ENCODE data around the gene CCDC167.
A peak's percentile ranks its signal among the peaks of the same experiment; 100 is the strongest.

Gene CCDC167

DNA sequence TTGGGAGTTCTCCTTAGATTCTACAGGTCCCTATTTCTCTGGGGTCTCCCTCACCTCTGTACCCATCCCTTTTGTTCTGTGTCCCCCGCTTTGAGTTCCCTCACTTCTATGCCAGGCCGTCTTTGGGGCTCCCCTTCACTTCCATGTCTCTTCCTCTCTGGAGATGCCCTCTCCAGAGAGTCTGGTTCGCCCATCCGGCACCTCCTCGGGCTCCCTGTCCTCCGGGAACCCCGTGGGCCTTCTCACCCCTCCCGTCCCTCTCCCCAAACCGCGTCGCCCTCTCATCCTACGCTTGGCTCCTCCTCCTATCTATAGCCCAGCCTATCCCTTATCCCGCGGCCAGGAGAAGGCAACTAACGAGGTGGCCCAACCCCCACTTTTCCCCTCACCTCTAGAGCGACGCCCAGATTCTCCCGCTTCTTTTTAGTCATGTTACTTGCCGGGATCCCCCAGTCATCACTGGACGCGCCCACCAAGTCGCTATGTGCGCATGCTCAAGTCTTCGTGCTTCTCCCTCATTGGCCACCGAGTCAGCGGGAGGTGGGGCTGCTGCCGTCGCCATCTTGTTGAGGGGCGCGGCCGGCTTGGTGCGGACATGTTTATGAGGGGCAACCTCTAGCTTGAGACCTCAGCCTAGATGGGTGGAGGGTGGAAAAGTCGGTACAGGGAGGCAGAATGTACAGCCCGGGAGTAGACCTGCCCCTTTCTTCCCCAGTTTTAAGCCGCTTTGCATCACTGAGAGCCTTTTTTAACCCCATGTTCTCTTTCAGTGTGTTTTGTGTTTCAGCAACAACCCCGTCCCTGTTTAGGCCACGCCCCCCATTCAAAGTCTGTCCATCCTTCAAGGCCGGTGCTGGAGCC, at the start of gene CCDC167:
CCDC167 (minus strand) TSS at position 461 of the 861 bp plus-strand sequence; CDS start at position 431, 30 bp downstream.
- DNase-seq: peak; percentile 98

GRCh38 chr6:37549154-37549553, 49.5 kb upstream of the CCDC167 start:
- DNase-seq: no peak

DNA sequence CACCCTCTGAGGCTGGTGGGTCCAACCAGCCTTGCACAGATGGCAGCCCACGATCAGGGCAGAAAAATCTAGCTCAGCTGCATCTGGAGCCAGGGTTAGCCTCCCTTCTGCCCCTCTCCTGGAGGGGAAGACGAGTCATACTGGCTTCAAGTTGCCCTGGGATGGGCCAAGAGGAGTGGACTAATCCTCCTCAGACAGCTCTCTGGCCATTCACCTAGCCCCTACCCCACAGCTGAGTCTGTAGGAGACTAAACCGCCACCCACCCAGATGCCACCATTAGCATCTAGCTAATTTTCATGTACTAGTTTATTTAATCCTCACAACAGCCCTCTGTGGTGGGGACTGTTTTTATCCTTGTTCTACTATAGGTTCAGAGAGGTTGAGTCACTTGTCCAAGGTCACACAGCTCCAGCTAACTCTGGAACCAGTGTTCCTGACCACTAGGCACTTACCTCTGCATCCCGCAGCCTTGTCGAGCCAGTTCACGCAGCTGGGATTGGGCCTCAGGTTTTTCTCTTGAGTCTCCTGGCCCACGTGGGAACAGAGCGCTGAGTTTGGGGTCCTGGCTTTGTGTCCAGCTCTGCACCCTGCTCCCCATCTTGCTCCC, 48.5 kb upstream of the CCDC167 start:
- DNase-seq: no peak

DNA sequence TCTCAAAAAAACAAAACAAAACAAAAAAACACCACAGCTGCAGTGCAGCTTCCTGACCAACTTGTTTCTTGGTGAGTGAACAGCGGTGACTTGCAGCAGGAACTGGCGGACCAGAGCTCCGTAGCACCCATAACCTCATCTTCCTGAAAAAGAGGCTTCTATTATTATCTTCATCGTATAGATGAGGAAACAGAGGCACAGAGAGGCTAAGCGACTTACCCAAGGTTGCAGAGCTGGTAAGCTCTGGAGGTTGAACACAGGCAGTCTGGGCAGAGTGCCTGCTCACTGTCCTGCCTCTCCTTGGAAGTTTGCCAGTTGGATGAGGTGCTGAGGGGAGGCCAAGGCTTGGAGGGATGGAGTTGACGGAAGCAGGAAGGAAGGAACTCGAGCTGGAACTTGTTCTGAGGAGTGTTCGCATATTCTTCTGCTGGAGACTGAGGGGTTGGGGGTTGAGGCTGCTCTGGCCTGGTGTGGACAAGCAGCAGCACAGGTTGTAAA, 47.9 kb upstream of the CCDC167 start:
- DNase-seq: peak; percentile 67

DNA sequence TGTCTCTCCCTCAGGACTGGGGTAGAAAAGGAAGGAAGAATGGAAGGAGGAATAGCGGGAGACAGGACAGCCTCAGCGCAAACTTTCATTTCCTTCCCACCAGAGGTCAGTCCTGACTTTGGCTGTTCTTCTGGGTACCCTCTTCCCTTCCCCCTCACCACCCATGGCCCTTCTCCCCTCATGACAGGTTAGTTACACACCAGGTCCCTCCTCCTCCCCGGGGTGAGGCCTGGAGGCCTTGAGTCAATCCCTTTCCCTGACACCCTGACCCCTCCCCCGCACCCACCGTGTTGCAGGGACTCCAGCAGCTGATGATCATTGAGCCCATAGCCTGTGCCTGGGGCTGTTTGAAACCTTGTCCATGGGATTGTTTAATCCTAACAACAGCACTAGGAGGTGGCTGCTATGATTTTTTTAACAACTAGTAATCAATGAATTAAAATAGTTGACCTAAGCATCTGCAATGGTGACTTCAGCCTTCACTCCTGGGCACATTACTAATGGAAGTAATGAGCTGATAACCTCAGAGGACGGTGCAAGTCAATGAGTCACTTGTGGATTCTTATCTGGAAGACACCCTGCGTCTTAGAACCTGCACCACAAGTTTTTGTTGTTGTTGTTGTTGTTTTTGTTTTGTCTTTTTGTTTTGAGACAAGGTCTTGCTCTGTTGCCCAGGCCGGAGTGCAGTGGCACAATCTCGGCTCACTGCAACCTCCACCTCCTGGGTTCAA, 46.6 kb upstream of the CCDC167 start:
- no peak for DNase-seq

DNA sequence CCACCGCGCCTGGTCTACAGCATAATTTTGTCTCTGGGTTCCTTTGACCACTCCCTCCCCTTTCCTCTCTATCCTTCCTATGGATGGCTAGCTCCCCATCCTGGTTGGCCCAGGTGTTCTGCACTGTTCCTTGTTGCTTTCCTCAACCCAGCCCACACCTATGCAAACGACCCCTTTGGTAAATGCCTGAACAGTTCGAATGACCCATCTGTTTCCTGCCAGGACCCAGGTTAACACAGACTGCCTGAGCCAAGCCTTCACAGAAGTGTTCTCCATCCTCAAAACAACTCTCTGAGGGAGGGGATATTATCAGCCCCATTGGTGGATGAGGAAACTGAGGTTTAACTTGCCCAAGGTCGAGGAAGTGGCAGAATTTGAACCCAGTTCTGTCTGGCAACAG, 44.8 kb upstream of the CCDC167 start:
- no peak for DNase-seq

- DNase-seq: no peak
Observed at GRCh38 chr6:37543361-37543760, 43.7 kb upstream of the CCDC167 start.

GRCh38 chr6:37541346-37541745, 41.7 kb upstream of the CCDC167 start:
- DNase-seq: no peak

DNA sequence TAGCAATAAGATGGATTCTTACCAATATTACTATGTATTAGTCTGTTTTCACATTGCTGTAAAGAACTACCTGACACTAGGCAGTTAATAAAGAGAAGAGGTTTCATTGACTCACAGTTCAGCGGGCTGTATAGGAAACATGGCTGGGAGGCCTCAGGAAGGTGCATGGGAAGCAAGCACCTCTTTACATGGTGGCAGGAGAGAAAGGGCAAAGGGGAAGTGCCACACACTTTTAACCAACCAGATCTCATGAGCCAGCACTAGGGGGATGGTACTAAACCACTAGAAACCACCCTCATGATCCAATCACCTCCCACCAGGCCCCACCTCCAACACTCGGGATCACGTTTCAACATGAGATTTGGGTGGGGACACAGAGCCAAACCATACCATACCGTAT, 40.7 kb upstream of the CCDC167 start:
- no peak for DNase-seq

GRCh38 chr6:37540029-37540352, 40.3 kb upstream of the CCDC167 start:
- no peak for DNase-seq

DNA sequence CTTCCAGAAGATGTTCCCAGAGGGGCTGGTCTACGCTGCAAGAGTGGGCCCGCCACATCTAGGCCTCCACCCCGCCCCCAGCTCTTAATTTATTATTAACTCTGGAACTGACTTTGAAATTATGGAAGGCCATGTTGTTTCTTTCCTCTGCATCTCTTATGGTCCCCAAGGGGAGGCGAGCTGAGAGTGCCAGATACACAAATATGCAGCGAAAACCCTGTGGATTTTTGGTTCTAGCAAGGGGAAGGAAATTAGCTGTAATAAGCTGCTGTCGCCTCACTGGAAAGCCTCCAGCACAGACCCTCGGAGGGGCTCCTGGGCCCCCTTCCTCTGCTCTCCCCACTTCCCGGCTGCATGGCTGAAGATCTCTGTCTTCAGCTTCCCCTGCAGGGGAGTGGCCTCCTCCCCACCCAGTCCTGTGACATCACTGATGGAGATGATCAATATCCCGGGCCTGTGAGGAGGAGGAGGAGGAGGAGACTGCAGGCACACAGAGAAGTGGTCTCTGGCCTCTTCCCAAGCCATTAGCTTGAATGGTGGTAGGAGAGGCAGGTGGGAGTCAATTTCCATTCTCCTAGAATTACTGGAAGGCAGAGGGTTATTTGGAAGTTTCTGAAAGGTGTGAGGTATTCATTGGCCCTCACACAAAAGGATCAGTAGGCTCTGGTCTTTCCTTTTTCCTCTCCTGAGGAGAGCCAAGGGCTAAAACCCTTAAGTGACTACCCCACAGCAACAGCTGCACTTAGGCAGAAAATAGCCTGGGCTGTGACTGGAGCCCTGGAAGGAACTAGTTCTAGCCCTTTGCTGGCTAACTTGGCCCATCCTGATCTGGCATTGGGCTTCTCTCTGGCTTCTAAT, 39.7 kb upstream of the CCDC167 start:
- DNase-seq: no peak

DNA sequence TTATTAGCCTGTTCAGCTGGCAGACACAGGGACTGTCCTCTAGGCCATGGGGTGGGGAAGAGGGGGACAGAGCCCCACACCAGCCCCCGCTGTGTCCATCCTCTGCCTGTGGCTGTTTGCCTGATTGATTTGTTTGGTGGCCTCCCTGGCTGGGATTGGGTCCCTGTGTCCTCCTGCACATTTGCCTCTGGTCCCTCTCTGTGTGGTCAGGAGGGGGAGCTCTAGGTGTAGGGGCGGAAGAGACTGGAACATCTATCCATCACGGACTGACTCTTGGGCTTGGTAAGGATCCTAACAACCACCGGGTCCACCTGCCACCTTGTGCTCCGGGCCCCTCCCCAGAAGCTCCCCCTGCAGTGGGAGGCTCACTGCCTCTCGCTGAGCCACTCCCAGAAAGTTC, 38.4 kb upstream of the CCDC167 start:
- no peak for DNase-seq

DNA sequence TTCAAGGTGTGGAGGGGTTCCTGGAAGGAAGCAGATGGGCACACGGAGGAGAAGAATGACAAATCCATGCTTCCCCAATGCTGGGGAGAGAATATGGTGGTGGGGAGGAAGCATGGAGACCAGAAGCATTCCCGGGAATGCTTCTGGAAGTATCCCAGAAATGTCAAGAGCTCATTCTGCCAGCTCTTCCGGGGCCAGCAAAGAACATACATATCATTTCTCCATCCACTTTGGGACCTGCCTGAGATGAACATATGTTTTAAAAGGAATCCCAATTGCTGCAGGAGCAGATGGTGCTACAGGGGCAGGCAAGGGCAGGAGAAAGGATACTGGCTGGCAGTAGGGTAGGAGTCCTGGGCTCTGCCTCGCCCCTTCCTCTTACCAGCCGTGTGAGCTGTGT, 37.9 kb upstream of the CCDC167 start:
- DNase-seq: no peak

DNA sequence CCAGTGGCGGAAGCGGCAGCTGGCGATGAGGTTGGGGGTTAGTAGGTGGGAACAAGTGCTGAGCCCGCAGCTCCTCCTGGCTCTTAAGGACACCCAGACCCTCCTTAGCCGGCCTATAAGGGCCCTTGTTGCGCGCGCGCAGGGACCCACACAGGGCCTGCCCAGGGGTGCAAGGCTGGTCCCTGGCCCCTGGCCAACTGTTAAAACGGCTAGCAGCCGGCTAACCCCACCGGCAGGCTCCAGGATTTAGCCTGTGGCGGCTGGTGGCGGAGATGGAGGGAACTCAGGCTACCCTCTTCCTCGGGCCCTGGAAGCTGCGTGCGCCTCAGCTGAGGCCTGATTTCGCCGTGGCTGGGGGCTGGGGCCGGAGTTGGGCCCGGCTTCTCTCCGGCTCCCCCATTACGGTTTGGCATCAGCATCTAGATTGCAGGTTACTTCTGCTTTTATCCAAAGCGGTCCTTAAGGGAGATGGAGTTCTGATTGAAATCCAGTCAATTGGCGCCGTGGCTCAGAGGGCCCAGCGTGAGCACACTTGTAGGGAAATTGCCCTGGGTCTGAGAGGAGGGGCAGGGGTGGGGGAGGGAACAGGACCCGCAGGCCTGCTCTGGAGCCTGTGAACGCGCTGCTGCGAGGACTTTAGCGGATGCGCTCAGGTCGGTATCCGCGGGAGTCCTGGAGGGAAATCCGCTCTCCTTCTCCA, 36.9 kb upstream of the CCDC167 start:
- DNase-seq: no peak

GRCh38 chr6:37535759-37536490, 36.2 kb upstream of the CCDC167 start:
- no peak for DNase-seq

DNA sequence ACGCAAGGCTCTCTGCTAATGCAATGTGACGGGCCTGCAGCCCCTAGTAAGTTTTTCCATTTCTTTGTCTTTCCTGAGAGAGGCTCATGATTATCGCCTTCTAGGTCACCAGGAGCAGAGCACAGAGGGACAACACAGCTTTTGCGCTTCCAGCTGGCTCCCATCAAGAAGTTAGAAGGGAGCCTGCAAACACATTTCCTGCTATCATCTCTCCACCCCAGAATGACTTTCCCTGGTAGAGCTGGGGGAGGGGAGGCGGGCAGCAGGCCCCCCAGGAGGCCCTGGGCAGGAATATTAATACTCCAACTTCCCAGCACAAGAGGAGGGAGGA, 35.7 kb upstream of the CCDC167 start:
- no peak for DNase-seq

DNA sequence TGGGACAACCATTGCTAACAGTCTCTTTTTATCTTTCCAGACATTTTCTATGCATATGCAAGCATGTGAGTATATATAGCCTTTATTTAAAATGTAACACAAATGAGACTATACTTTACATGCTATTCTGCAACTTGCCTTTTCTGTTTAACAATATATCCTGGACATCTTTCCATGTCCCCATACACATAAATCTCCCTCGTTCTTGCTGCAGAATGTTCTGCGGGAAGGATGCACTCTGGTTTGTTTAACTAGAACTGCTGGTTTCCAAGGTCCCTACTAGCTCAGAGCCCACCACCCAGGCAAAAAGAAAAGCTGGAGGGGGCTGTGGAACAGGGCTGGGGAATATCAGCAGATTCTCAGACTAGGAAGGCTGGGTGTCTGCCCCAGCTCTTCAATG, 35.2 kb upstream of the CCDC167 start:
- DNase-seq: no peak

DNA sequence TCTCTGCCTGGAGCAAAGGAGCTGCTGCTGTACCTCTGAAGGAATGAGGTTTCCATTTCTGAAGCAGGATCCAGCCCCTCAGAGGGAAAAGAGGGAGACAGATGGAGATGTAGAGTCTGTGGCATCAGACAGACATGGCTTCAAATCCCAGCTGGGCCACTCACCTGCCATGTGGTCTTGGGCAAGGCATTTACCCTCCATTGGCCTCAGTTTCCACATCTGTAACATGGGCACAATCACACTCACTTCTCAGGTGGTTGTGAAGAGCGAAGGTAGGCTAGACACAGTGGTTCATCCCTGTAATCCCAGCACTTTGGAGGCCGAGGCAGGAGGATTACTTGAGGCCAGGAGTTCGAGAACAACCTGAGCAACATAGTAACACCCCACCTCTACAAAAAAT, 32.4 kb upstream of the CCDC167 start:
- DNase-seq: no peak

DNA sequence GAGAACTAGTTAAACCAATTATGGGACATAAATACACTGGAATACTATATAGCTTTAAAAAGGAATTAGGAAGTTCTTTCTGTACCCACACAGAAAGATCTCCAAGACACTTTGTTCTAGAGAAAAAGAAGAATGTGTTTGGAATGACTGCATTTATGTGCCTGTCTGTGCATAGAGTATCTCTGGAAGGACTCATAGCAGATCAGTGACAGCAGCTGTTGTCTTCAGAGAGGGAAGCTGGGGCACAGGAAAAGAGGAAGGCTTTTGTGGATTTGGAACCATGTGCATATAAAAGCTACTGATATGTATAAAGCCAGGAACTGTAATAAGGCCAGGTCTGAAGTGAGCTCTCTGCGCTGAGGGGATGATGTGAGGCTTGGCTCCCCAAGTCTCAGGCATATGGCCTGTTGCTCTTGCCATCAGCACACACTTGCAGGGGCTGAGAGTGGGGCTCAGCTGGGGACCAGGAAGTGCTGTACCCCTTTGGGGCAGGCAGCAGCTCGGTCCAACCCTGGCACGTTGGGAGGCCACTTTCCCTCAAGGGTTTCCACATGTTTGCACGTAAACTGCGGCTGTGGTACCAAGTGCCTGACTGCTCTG, 31.8 kb upstream of the CCDC167 start:
- no peak for DNase-seq

DNA sequence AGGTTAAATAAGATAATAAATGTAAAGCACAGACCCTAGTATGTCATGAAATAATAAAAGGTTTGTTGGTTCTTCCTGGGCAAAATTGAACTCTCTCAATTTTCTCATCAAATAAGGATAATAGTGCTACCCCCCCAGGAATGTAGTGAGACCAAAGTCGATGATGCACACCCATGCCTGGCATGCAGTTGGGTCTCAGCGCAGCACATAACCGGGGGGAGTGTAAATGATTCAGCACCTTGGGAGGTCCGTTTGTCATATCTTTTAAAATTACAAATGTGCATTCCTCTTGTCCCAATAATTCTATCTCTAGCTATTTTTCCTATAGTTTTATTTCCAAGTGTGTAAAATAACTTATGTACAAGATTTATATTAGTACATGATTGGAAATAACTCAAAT, 31.3 kb upstream of the CCDC167 start:
- no peak for DNase-seq

GRCh38 chr6:37530297-37530696, 30.6 kb upstream of the CCDC167 start:
- no peak for DNase-seq

Measured in right hindlimb (tissue), 1 donor.